DOHH2 (cell line): Measurements from ENCODE around the gene MAN1C1.
A peak's percentile ranks its signal among the peaks of the same experiment; 100 is the strongest.
"Not testable (repeated sequence)": the region's sequence is repeated elsewhere in the genome, so short reads cannot be mapped to it uniquely, and the experiment has no call there.

ENCODE experiments used
- H3F3A ChIP-seq: fragments of 200-600 bp; sonication (generic), shearing (Covaris generic); 2 replicates; pipeline ENCODE4 v1.6.0; 2016; ENCODE audit warnings: antibody characterized with exemption, mild to moderate bottlenecking; ENCODE audit not compliant: control insufficient read depth, insufficient read depth
- H3K27ac ChIP-seq: fragments of 200-600 bp; sonication (generic); 2 replicates; pipeline ENCODE4 v1.5.1; 2014; ENCODE audit warnings: low read depth, mild to moderate bottlenecking, low read length, moderate library complexity
- H3K27me3 ChIP-seq: fragments of 200-600 bp; sonication (generic); 2 replicates; pipeline ENCODE4 v1.6.1; 2014; ENCODE audit warnings: mild to moderate bottlenecking, low read length, mixed read lengths; ENCODE audit not compliant: control insufficient read depth
- H3K36me3 ChIP-seq: fragments of 200-600 bp; sonication (generic); 2 replicates; pipeline ENCODE4 v1.6.1; 2014; ENCODE audit warnings: mild to moderate bottlenecking, low read length, moderate library complexity, mixed read lengths; ENCODE audit not compliant: control insufficient read depth
- H3K4me1 ChIP-seq: fragments of 200-600 bp; sonication (generic); 2 replicates; pipeline ENCODE4 v1.6.1; 2014; ENCODE audit warnings: mild to moderate bottlenecking, low read length, mixed read lengths; ENCODE audit not compliant: control insufficient read depth
- H3K4me2 ChIP-seq: fragments of 200-600 bp; sonication (generic); 2 replicates; pipeline ENCODE4 v1.6.0; 2014; ENCODE audit warnings: mild to moderate bottlenecking, low read length, moderate library complexity
- H3K4me3 ChIP-seq: fragments of 200-600 bp; sonication (generic); 2 replicates; pipeline ENCODE4 v1.5.1; 2014; ENCODE audit warnings: mild to moderate bottlenecking, low read length, mixed read lengths
- H3K79me2 ChIP-seq: fragments of 200-600 bp; sonication (generic); 2 replicates; pipeline ENCODE4 v1.6.1; 2014; ENCODE audit warnings: mild to moderate bottlenecking, low read length, mixed read lengths; ENCODE audit not compliant: control insufficient read depth
- H3K9me2 ChIP-seq: fragments of 200-600 bp; sonication (generic); replicated peaks from 2 replicates; pipeline ENCODE4 v1.6.1; 2014; ENCODE audit warnings: mild to moderate bottlenecking, low read length, mixed read lengths; ENCODE audit not compliant: control insufficient read depth
- H3K9me3 ChIP-seq: fragments of 200-600 bp; sonication (generic); 2 replicates; pipeline ENCODE4 v1.6.1; 2014; ENCODE audit warnings: antibody characterized with exemption, low read length, mixed read lengths; ENCODE audit not compliant: control insufficient read depth, insufficient read depth
- H4K20me1 ChIP-seq: fragments of 200-600 bp; sonication (generic); 2 replicates; pipeline ENCODE4 v1.6.0; 2014; ENCODE audit warnings: low read depth, mild to moderate bottlenecking, antibody characterized with exemption, low read length, moderate library complexity; ENCODE audit not compliant: control insufficient read depth, insufficient read depth
- EZH2phosphoT487 ChIP-seq: fragments of 200-600 bp; sonication (generic); IDR thresholded peaks from 2 replicates; pipeline ENCODE4 v1.6.1; 2017; ENCODE audit warnings: borderline replicate concordance, mild to moderate bottlenecking, antibody characterized with exemption, low read length, moderate library complexity, mixed read lengths
- TF ChIP-seq, protein P1 (sequence below): fragments of 200-600 bp; sonication (generic); IDR thresholded peaks from one replicate; pipeline ENCODE4 v1.5.1; 2014; ENCODE audit warnings: antibody characterized with exemption, mild to moderate bottlenecking, low read depth, low read length; ENCODE audit not compliant: poor library complexity, severe bottlenecking

Gene MAN1C1

DNA sequence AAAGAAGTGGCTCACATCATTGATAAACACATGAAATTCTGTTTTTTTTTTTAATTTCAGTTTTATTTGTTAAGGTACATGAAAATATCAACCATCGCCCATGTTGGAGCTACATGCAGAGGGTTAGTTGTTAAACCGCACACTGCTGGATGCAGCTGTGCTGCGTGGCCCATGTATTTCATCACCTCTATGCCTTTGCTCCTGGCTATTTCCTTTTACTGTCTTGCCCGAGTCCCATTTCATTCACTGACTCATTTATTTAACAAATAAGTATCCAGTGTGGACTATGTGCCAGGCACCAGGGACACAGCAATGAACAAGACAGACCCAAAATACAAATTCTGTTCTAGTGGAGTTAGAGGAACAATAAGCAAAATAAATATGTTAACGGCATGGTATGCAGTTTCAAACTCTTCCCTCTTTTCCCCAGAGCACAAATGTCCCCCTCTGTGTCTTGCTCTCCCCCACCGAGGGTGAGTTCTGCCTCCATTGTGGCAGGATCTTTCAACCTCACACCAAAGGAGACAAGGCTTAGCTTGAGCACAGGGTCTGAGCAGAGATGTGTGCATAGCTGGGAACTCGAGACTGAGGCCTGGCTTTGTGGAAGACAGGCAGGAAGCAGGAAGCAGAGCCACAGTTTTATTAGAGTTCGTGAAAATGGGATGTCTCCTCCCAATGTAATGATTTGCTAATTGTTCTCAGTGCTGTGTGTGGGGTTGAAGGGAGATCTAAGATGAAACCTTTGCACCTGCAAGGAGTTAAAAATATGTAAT lies 44.6 kb downstream of the MAN1C1 start:
- Histone ChIP-seq H3K4me3 (no peak overlapping the region), H3K4me2 (peak overlapping the region; percentile 12; the same call in 1 of the 2 replicates), H3K9me2 (no peaks in the 10 kb centered on the region), H3K27ac (no peak overlapping the region), H3K4me1 (peaks cover 30% of the 10 kb centered on the region), H3K9me3 (no peaks in the 10 kb centered on the region), H3K36me3 (no peaks in the 10 kb centered on the region), H3F3A (no peaks in the 10 kb centered on the region), H3K79me2 (no peaks in the 10 kb centered on the region), H3K27me3 (peaks cover 2% of the 10 kb centered on the region; the same call in 1 of the 2 replicates), H4K20me1 (no peaks in the 10 kb centered on the region)
- TF ChIP-seq, protein P1, sequence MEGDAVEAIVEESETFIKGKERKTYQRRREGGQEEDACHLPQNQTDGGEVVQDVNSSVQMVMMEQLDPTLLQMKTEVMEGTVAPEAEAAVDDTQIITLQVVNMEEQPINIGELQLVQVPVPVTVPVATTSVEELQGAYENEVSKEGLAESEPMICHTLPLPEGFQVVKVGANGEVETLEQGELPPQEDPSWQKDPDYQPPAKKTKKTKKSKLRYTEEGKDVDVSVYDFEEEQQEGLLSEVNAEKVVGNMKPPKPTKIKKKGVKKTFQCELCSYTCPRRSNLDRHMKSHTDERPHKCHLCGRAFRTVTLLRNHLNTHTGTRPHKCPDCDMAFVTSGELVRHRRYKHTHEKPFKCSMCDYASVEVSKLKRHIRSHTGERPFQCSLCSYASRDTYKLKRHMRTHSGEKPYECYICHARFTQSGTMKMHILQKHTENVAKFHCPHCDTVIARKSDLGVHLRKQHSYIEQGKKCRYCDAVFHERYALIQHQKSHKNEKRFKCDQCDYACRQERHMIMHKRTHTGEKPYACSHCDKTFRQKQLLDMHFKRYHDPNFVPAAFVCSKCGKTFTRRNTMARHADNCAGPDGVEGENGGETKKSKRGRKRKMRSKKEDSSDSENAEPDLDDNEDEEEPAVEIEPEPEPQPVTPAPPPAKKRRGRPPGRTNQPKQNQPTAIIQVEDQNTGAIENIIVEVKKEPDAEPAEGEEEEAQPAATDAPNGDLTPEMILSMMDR, result no peak
- no peak for TF ChIP-seq EZH2phosphoT487

DNA sequence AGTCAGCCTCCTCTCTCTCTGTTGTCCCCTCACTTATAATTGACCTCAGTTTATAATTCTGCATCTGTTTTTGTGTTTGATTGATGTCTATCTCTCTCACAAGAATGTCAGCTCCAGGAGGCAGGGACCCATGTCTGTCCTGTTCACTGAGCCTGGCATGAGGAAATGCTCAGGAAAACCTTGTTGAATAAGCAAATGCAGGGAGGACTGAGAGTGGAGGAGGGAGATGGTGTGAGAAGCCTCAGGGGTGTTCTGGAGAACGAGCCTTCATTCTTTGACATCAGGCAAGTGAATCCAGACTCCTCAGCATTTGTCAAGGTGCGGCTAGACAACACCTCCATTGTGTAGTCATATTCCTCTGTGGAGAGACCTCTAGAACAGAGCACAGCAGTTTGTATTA lies 45.5 kb downstream of the MAN1C1 start:
- no peaks in the 10 kb centered on the region; the same call in 1 of the 2 replicates for H3K27me3 ChIP-seq
- H3F3A ChIP-seq, result no peaks in the 10 kb centered on the region

DNA sequence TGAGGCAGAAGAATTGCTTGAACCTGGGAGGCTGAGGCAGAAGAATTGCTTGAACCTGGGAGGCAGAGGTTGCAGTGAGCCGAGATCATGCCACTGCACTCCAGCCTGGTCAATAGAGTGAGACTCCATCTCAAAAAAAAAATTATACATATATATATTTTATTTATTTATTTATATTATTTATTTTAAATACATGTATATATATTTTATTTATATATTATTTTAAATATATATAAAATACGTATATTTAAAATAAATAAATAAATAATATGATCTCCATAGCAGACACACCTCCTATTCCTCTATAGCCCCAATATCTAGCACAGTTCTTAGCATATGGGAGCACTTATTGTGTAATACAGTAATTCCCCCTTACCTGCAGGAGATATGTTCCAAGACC lies 46.4 kb downstream of the MAN1C1 start:
- not testable (repeated sequence) for H3K4me3 ChIP-seq, H3F3A ChIP-seq, H3K36me3 ChIP-seq, H3K79me2 ChIP-seq, H3K9me2 ChIP-seq, H3K9me3 ChIP-seq, H3K4me2 ChIP-seq, H4K20me1 ChIP-seq, H3K27me3 ChIP-seq, H3K27ac ChIP-seq
- peaks cover 22% of the 10 kb centered on the region for H3K4me1 ChIP-seq

More for the DNA sequence above, 45.5 kb downstream of the MAN1C1 start:
- Histone ChIP-seq H3K4me3 (no peak overlapping the region), H3K79me2 (no peaks in the 10 kb centered on the region), H4K20me1 (no peaks in the 10 kb centered on the region), H3K4me1 (peaks cover 28% of the 10 kb centered on the region), H3K9me2 (no peaks in the 10 kb centered on the region), H3K36me3 (no peaks in the 10 kb centered on the region), H3K4me2 (no peak overlapping the region), H3K9me3 (no peaks in the 10 kb centered on the region), H3K27ac (no peak overlapping the region)
- TF ChIP-seq, protein P1, result no peak
- no peak for TF ChIP-seq EZH2phosphoT487

DNA sequence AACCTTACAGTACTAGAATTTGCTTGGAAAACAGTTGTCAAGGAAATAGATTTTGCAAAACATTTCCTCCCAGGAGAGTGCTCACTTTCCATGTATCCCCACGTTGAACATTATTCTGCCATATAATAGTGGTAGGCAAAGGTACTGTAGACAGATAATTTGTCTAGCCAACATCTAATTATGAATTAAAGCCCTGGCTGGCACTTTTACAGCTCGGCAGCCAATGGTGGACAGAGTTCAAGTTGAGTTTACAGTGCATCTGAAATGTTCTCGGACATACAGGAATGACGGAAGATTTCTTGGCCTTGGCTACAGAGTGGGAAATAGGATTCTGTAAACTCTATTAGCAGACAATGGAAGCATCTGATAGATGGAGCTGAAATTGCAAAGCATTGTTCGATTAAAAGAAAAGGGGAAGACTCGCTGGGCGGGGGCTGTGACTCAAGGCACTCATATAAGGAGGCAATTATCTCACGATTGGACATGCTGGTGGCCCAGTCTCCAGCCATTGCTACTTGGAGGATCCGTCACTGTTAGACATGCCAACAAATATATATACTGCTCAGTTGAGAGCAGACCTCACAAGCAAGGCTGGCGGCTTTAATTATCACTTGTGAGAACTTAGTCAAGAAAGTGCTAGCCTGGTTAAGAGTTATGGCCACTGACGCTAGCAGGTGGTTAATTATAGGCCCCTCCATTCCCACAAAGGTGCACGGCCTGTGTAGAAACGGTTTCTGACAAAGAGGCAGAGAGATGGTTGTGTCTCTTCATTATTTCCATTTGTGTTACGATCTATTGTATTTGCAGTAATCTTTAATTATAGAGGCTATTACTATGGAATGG lies 48.0 kb downstream of the MAN1C1 start:
- H3K4me2 ChIP-seq, result no peak overlapping the region
- H3K4me3 ChIP-seq, result no peak overlapping the region

More for the DNA sequence above, 48.0 kb downstream of the MAN1C1 start:
- Histone ChIP-seq H3F3A (no peaks in the 10 kb centered on the region), H3K9me3 (no peaks in the 10 kb centered on the region), H4K20me1 (no peaks in the 10 kb centered on the region), H3K4me1 (peaks cover 13% of the 10 kb centered on the region), H3K9me2 (no peaks in the 10 kb centered on the region), H3K79me2 (no peaks in the 10 kb centered on the region), H3K27ac (no peak overlapping the region), H3K27me3 (no peaks in the 10 kb centered on the region; the same call in 1 of the 2 replicates), H3K36me3 (no peaks in the 10 kb centered on the region)
- TF ChIP-seq, protein P1, result no peak
